Liver (tissue), 9 donors: ENCODE data around the gene PAXIP1. TPM values are rescaled to one million over a fixed set of nuclear protein-coding genes. Genes with fewer than 3 reads are reported as not detected.

Experiments
- DNase-seq: peaks from one replicate; pipeline ENCODE4 v3.0.0-alpha.2; 2017; ENCODE audit warnings: low spot score
- H3K27ac ChIP-seq, 2 donors: one replicate each; pipeline ENCODE4 v1.7.0; 2013; ENCODE audit warnings: inconsistent platforms in 2 of 2, low read length in 2 of 2, control low read depth in 1 of 2, low read depth in 1 of 2, mild to moderate bottlenecking in 1 of 2
- H3K27me3 ChIP-seq, 4 donors: one replicate each; pipeline versions ENCODE4 v1.6.1 to v1.7.0; 2013; ENCODE audit warnings: low read length in 3 of 4, inconsistent platforms in 1 of 4, mild to moderate bottlenecking in 1 of 4, moderate library complexity in 1 of 4; ENCODE audit not compliant: control insufficient read depth in 4 of 4, insufficient read depth in 4 of 4
- H3K36me3 ChIP-seq, 4 donors: one replicate each; pipeline versions ENCODE4 v1.6.1 to v1.7.0; 2013; ENCODE audit warnings: low read length in 3 of 4, mild to moderate bottlenecking in 3 of 4, low read depth in 1 of 4, moderate library complexity in 1 of 4; ENCODE audit not compliant: control insufficient read depth in 4 of 4, insufficient read depth in 3 of 4
- H3K4me1 ChIP-seq, 4 donors: one replicate each; pipeline versions ENCODE4 v1.6.1 to v1.7.0; 2013; ENCODE audit warnings: low read length in 3 of 4, mild to moderate bottlenecking in 3 of 4, moderate library complexity in 1 of 4; ENCODE audit not compliant: control insufficient read depth in 4 of 4, insufficient read depth in 4 of 4
- H3K4me3 ChIP-seq, 3 donors: one replicate each; pipeline versions ENCODE4 v1.6.1 to v1.7.0; 2013; ENCODE audit warnings: low read length in 3 of 3, control low read depth in 1 of 3, low read depth in 1 of 3, mild to moderate bottlenecking in 1 of 3
- H3K9ac ChIP-seq, 2 donors: one replicate each; pipeline ENCODE4 v1.7.0; 2013; ENCODE audit warnings: low read length in 2 of 2, mild to moderate bottlenecking in 2 of 2, moderate library complexity in 2 of 2, control low read depth in 1 of 2, low read depth in 1 of 2
- H3K9me3 ChIP-seq, 4 donors: one replicate each; pipeline versions ENCODE4 v1.6.1 to v1.7.0; 2013; ENCODE audit warnings: low read length in 3 of 4; ENCODE audit not compliant: control insufficient read depth in 4 of 4
- HNF4A ChIP-seq, 2 donors: conservative IDR thresholded peaks; 2 replicates each; pipeline ENCODE4 v1.6.1; 2016; ENCODE audit warnings: antibody characterized with exemption in 2 of 2, mild to moderate bottlenecking in 2 of 2
- JUND ChIP-seq, 2 donors: IDR thresholded peaks; 2 replicates each; pipeline ENCODE4 v1.6.1; 2016; ENCODE audit warnings: antibody characterized with exemption in 2 of 2
- RXRA ChIP-seq, 2 donors: IDR thresholded peaks; 2 replicates each; pipeline ENCODE4 v1.6.1; 2017 to 2018; ENCODE audit warnings: antibody characterized with exemption in 2 of 2, mild to moderate bottlenecking in 1 of 2
- SP1 ChIP-seq: IDR thresholded peaks from 2 replicates; pipeline ENCODE4 v1.6.1; 2018; ENCODE audit warnings: antibody characterized with exemption, mild to moderate bottlenecking
- TAF1 ChIP-seq: conservative IDR thresholded peaks from 2 replicates; pipeline ENCODE4 v1.6.1; 2016; ENCODE audit warnings: antibody characterized with exemption, mild to moderate bottlenecking
- WGBS: extraction: QIAGEN DNeasy Blood & Tissue Kit; methylation state at CpG from one replicate; pipeline ENCODE4 v1.1.7; 2013; 5-methylcytosine and 5-hydroxymethylcytosine counted together
- polyA plus RNA-seq, 2 donors: library from polyadenylated mRNA; stranded (reverse) in 1 of 2; unstranded in 1 of 2; fragments of 200-250 nt in 1 of 2; fragments of >200 nt in 1 of 2; fragmentation: Nextera tagmentation in 1 of 2; extraction: Ambion mirVana in 1 of 2; gene quantifications; one replicate each; pipeline versions ENCODE4 v1.2.1 to v1.2.3, GENCODE V29; 2013 to 2015
- total RNA-seq, 2 donors: library from RNA; depleted of rRNA; stranded (reverse); fragments of >200 nt; gene quantifications; one replicate each; pipeline ENCODE4 v1.2.3, GENCODE V29; 2014
- TF ChIP-seq, protein P1 (sequence below): fragments of 150-350 bp; IDR thresholded peaks from 2 replicates; pipeline ENCODE4 v1.5.1; 2017; ENCODE audit warnings: improper control_type of control experiment, low read depth, low read length; ENCODE audit not compliant: missing input control
- TF ChIP-seq, protein P2 (sequence below): IDR thresholded peaks from 2 replicates; pipeline ENCODE4 v1.6.1; 2016; ENCODE audit warnings: antibody characterized with exemption
- TF ChIP-seq, protein P3 (sequence below): IDR thresholded peaks from 2 replicates; pipeline ENCODE4 v1.6.1; 2016; ENCODE audit warnings: antibody characterized with exemption, mild to moderate bottlenecking
- donor health status: healthy.
- donor health status: healthy.
- donor health status: healthy.
- donor health status: healthy.
- donor health status: healthy.

The PAXIP1 gene
- total and polyA plus RNA-seq, 4 donors, result 2.0 to 10.1 (median 5.8) TPM

DNA sequence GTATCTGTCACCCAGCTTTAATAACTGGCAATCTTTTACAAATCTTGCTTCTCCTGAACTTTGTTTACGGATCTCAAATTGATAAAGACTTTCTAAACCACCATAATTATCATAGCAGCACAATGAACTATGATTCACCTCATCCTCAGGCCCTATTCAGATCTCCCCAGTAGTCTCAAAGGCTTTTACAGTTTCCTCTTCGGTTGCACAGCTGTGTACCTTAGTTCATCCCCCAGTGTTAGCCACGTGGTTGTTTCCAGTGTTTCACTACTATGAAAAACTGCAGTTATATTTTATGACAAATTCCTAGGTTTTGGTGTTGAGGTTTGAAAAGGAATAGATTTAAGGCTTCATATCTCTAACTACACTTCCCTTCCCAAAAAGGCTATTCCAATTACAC, 24.9 kb downstream of the PAXIP1 start:
- Histone ChIP-seq H3K9me3 (no peaks in the 10 kb centered on the region), H3K36me3 (peaks cover 3 to 12% (median 8%) of the 10 kb centered on the region in 4 donors), H3K4me3 (no peak overlapping the region), H3K9ac (no peak overlapping the region), H3K27me3 (no peaks in the 10 kb centered on the region), H3K27ac (no peak overlapping the region), H3K4me1 (peaks cover 0 to 9% (median 6%) of the 10 kb centered on the region in 4 donors)
- no peak for DNase-seq
- 94% methylated on average over 3 of the region's 3 CpGs for WGBS
- TF ChIP-seq, protein P1, sequence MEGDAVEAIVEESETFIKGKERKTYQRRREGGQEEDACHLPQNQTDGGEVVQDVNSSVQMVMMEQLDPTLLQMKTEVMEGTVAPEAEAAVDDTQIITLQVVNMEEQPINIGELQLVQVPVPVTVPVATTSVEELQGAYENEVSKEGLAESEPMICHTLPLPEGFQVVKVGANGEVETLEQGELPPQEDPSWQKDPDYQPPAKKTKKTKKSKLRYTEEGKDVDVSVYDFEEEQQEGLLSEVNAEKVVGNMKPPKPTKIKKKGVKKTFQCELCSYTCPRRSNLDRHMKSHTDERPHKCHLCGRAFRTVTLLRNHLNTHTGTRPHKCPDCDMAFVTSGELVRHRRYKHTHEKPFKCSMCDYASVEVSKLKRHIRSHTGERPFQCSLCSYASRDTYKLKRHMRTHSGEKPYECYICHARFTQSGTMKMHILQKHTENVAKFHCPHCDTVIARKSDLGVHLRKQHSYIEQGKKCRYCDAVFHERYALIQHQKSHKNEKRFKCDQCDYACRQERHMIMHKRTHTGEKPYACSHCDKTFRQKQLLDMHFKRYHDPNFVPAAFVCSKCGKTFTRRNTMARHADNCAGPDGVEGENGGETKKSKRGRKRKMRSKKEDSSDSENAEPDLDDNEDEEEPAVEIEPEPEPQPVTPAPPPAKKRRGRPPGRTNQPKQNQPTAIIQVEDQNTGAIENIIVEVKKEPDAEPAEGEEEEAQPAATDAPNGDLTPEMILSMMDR, result no peak
- no peak for TF ChIP-seq TAF1

DNA sequence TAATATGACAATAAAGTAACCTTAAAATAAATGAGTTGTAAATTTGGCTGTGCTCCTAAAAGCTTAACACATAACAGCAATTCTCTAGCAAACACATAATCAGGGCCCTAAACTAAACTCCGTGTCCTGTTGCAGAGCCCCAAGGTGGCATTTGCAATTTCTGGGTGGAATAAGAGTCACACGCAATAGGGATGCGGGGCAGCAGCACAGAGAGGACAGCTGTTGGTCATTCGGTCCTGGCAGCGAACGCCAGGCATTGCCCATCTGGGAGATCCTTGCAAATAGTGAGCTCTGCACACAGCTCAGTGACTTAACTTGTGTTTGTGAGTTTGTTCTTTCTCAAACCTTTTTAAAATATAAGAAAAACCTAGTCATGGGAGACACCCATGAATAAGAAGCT, 25.7 kb downstream of the PAXIP1 start:
- Histone ChIP-seq H3K36me3 (peaks cover 3 to 10% (median 8%) of the 10 kb centered on the region in 4 donors), H3K27ac (no peak overlapping the region), H3K9ac (no peak overlapping the region), H3K9me3 (no peaks in the 10 kb centered on the region), H3K4me1 (peaks cover 0 to 10% (median 6%) of the 10 kb centered on the region in 4 donors), H3K27me3 (no peaks in the 10 kb centered on the region), H3K4me3 (no peak overlapping the region)
- DNase-seq, result no peak
- WGBS, result 97% methylated on average over 6 of the region's 6 CpGs
- TF ChIP-seq JUND (IDR thresholded peaks at IDR 0.05) (no peak), RXRA (IDR thresholded peaks at IDR 0.05) (no peak)
- TF ChIP-seq, protein P2, sequence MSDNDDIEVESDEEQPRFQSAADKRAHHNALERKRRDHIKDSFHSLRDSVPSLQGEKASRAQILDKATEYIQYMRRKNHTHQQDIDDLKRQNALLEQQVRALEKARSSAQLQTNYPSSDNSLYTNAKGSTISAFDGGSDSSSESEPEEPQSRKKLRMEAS, result no peak
- TF ChIP-seq, protein P3, sequence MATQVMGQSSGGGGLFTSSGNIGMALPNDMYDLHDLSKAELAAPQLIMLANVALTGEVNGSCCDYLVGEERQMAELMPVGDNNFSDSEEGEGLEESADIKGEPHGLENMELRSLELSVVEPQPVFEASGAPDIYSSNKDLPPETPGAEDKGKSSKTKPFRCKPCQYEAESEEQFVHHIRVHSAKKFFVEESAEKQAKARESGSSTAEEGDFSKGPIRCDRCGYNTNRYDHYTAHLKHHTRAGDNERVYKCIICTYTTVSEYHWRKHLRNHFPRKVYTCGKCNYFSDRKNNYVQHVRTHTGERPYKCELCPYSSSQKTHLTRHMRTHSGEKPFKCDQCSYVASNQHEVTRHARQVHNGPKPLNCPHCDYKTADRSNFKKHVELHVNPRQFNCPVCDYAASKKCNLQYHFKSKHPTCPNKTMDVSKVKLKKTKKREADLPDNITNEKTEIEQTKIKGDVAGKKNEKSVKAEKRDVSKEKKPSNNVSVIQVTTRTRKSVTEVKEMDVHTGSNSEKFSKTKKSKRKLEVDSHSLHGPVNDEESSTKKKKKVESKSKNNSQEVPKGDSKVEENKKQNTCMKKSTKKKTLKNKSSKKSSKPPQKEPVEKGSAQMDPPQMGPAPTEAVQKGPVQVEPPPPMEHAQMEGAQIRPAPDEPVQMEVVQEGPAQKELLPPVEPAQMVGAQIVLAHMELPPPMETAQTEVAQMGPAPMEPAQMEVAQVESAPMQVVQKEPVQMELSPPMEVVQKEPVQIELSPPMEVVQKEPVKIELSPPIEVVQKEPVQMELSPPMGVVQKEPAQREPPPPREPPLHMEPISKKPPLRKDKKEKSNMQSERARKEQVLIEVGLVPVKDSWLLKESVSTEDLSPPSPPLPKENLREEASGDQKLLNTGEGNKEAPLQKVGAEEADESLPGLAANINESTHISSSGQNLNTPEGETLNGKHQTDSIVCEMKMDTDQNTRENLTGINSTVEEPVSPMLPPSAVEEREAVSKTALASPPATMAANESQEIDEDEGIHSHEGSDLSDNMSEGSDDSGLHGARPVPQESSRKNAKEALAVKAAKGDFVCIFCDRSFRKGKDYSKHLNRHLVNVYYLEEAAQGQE, result no peak

DNA sequence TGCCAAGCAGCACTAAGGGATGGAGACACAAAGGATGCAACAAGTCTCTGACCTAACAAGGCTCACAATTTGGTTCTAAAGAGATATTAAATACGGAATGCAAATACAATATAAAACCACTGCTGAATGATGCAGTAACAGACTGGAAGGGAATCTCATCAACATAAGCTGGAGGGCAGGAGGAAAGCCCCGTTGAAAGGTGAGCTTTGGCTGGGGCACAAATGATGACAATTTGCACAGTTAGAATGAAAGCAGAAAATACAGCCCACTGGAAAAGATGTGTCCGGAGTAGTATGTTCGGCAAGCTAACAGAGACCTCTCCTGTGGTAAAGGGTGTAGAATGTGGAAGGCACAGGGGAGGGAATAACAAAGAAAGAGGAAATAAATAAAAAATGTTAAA, 26.1 kb downstream of the PAXIP1 start:
- TF ChIP-seq SP1 (no peak), HNF4A (conservative IDR thresholded peaks at IDR 0.05) (no peak)
- Histone ChIP-seq H3K4me1 (peaks cover 0 to 10% (median 6%) of the 10 kb centered on the region in 4 donors), H3K9me3 (no peaks in the 10 kb centered on the region), H3K4me3 (no peak overlapping the region), H3K27me3 (no peaks in the 10 kb centered on the region), H3K27ac (no peak overlapping the region), H3K9ac (no peak overlapping the region), H3K36me3 (peaks cover 3 to 10% (median 8%) of the 10 kb centered on the region in 4 donors)
- no peak for DNase-seq
- 95% methylated on average over 4 of the region's 4 CpGs for WGBS
